ENCODE results near the gene ATP8A1. TPM values are rescaled to one million over a fixed set of nuclear protein-coding genes. Genes with fewer than 3 reads are reported as not detected.

ATP8A1 gene
- total RNA-seq, 1 experiment from 2014 or later = 14.3 TPM

GRCh38 chr4:42586775-42587174 lies 70.1 kb downstream of the ATP8A1 start:
- TF ChIP-seq ZBTB21 (CRISPR knock-in tag; IDR thresholded peaks at IDR 0.05; ENCODE audit: borderline replicate concordance) (no peak), USF1 (CRISPR knock-in tag; IDR thresholded peaks at IDR 0.05) (no peak), USF2 (CRISPR knock-in tag; IDR thresholded peaks at IDR 0.05) (no peak), MYBL2 (CRISPR knock-in tag; IDR thresholded peaks at IDR 0.05) (no peak), IRF2 (CRISPR knock-in tag; IDR thresholded peaks at IDR 0.05; ENCODE audit: borderline replicate concordance, low read depth) (no peak), E2F4 (CRISPR knock-in tag; IDR thresholded peaks at IDR 0.05; ENCODE audit: borderline replicate concordance, low read depth) (no peak), AFF4 (CRISPR knock-in tag; IDR thresholded peaks at IDR 0.05; ENCODE audit: borderline replicate concordance) (no peak), E2F1 (CRISPR knock-in tag; IDR thresholded peaks at IDR 0.05) (no peak), ARID4B (CRISPR knock-in tag; IDR thresholded peaks at IDR 0.05; ENCODE audit: borderline replicate concordance) (no peak), NFE2L1 (CRISPR knock-in tag; IDR thresholded peaks at IDR 0.05) (no peak)
- ATAC-seq (no peak), DNase-seq (ENCODE audit: low spot score) (no peak)
- ChIA-PET CTCF (interaction anchor here (1.4 kb wide), 1 partner anchor 8 kb away, joined by 4 read pairs; no protein-coding TSS in a partner anchor), POLR2A (no interaction called here)
- H3K9me3 Mint-ChIP-seq = no peaks in the 10 kb centered on the region
- no peaks in the 10 kb centered on the region for H3K27me3 Mint-ChIP-seq (ENCODE audit: low read depth)
- no peak overlapping the region for H3K4me3 Mint-ChIP-seq
- H3K36me3 Mint-ChIP-seq = no peaks in the 10 kb centered on the region
- peaks cover 3% of the 10 kb centered on the region for H3K4me1 Mint-ChIP-seq
- no peak overlapping the region for H3K27ac Mint-ChIP-seq

GRCh38 chr4:42579903-42580302 lies 77.0 kb downstream of the ATP8A1 start:
- Mint-ChIP-seq H3K4me1 (no peaks in the 10 kb centered on the region), H3K27ac (no peak overlapping the region), H3K9me3 (no peaks in the 10 kb centered on the region), H3K4me3 (no peak overlapping the region), H3K27me3 (ENCODE audit: low read depth) (no peaks in the 10 kb centered on the region), H3K36me3 (no peaks in the 10 kb centered on the region)
- ChIA-PET CTCF (interaction anchor here (0.8 kb wide), 1 partner anchor 11 kb away, joined by 3 read pairs; no protein-coding TSS in a partner anchor), POLR2A (no interaction called here)
- ATAC-seq (no peak), DNase-seq (ENCODE audit: low spot score) (no peak)
- TF ChIP-seq RORB (CRISPR knock-in tag; IDR thresholded peaks at IDR 0.05) = no peak
- no peak for TF ChIP-seq ATF1 (CRISPR knock-in tag; IDR thresholded peaks at IDR 0.05)
- TF ChIP-seq FOXP1 (CRISPR knock-in tag; IDR thresholded peaks at IDR 0.05; ENCODE audit: borderline replicate concordance) = no peak
- no peak for TF ChIP-seq CREB1 (CRISPR knock-in tag; IDR thresholded peaks at IDR 0.05)
- no peak for TF ChIP-seq ZNF396 (CRISPR knock-in tag; IDR thresholded peaks at IDR 0.05; ENCODE audit: borderline replicate concordance)
- TF ChIP-seq ELF4 (CRISPR knock-in tag; IDR thresholded peaks at IDR 0.05; ENCODE audit: low read depth) = no peak
- TF ChIP-seq GTF2I (CRISPR knock-in tag; conservative IDR thresholded peaks at IDR 0.05) = no peak
- TF ChIP-seq ZNF317 (CRISPR knock-in tag; IDR thresholded peaks at IDR 0.05; ENCODE audit: borderline replicate concordance, low read depth) = no peak
- TF ChIP-seq JAZF1 (CRISPR knock-in tag; IDR thresholded peaks at IDR 0.05) = no peak
- TF ChIP-seq SP1 (CRISPR knock-in tag; conservative IDR thresholded peaks at IDR 0.05) = no peak
- no peak for TF ChIP-seq TEAD4 (CRISPR knock-in tag; IDR thresholded peaks at IDR 0.05)
- TF ChIP-seq NFE2L1 (CRISPR knock-in tag; IDR thresholded peaks at IDR 0.05) = no peak
- TF ChIP-seq ZNF423 (CRISPR knock-in tag; IDR thresholded peaks at IDR 0.05) = no peak
- no peak for TF ChIP-seq ZNF263 (CRISPR knock-in tag; IDR thresholded peaks at IDR 0.05; ENCODE audit: low read depth)
- no peak for TF ChIP-seq ZNF219 (CRISPR knock-in tag; IDR thresholded peaks at IDR 0.05; ENCODE audit: borderline replicate concordance)
